GM12878 (cell line): Measurements from ENCODE around the gene SMPD1. TPM values are rescaled to one million over a fixed set of nuclear protein-coding genes. Genes with fewer than 3 reads are reported as not detected.

Source experiments
- polyA plus RNA-seq, 11 experiments: library from polyadenylated mRNA; depleted of rRNA in 4 of 11; unstranded in 6 of 11; stranded (reverse) in 5 of 11; fragments of >200 nt; fragmentation: Nextera tagmentation in 4 of 11; fragmentation: Illumina TruSeq in 1 of 11; extraction: Ambion mirVana in 4 of 11; extraction: Trizol in 1 of 11; gene quantifications; 1 replicate in 1 of 11; 2 replicates in 10 of 11; pipeline versions ENCODE4 v1.2.1 to v1.2.3, GENCODE V29; 2011 to 2016; ENCODE audit warnings: inconsistent platforms in 2 of 11, missing spikeins in 2 of 11, low read depth in 1 of 11
- total RNA-seq, 4 experiments: library from RNA; depleted of rRNA in 3 of 4; stranded (reverse); fragments of >200 nt in 3 of 4; fragmentation: Illumina TruSeq in 1 of 4; extraction: Trizol in 1 of 4; gene quantifications; 2 replicates each; pipeline versions ENCODE4 v1.2.1 to v1.2.3, GENCODE V29; 2013 to 2021

The SMPD1 gene
- total and polyA plus RNA-seq, 10 of the 15 experiments (the other 5 are each of a cell fraction or from before 2014, with no cell fraction given): 1.4 to 13.7 (median 6.2) TPM

Other genes starting within 250 kb of the SMPD1 start
Only the 7 nearest of the 17 such genes appear.
- 8.5 and 8.6 TPM in 2 replicates for gene CAVIN3, start 70.0 kb upstream of the SMPD1 start, total RNA-seq (2014; rRNA removed)
- gene CAVIN3, start 70.0 kb upstream of the SMPD1 start, total RNA-seq (2014; rRNA removed; fragmentation: Illumina TruSeq; extraction: Trizol): 1.3 and 1.8 TPM in 2 replicates
- gene CAVIN3, start 70.0 kb upstream of the SMPD1 start, total RNA-seq (2021): 7.8 and 8.6 TPM in 2 replicates
- gene CAVIN3, start 70.0 kb upstream of the SMPD1 start, polyA plus RNA-seq (2011; rRNA removed): 0.05 TPM in 1 of 2 replicates, not detected in the other
- gene CAVIN3, start 70.0 kb upstream of the SMPD1 start, polyA plus RNA-seq (2014; fragmentation: Illumina TruSeq; extraction: Trizol): 0.79 and 1.4 TPM in 2 replicates
- under 1 TPM; 0.10 to 0.15 TPM for gene CAVIN3, start 70.0 kb upstream of the SMPD1 start, polyA plus RNA-seq (2014; fragmentation: Nextera tagmentation; extraction: Ambion mirVana)
- 7.3 and 7.7 TPM in 2 replicates for gene CAVIN3, start 70.0 kb upstream of the SMPD1 start, polyA plus RNA-seq (2014; rRNA removed)
- gene CAVIN3, start 70.0 kb upstream of the SMPD1 start, polyA plus RNA-seq (2016; fragmentation: Nextera tagmentation; extraction: Ambion mirVana): 10 to 100 TPM; 13.1 to 13.9 TPM
- gene APBB1, start 28.6 kb downstream of the SMPD1 start, total RNA-seq (2014; rRNA removed): 7.5 and 10.6 TPM in 2 replicates
- 4.3 and 4.8 TPM in 2 replicates for gene APBB1, start 28.6 kb downstream of the SMPD1 start, total RNA-seq (2014; rRNA removed; fragmentation: Illumina TruSeq; extraction: Trizol)
- 8.7 and 11.0 TPM in 2 replicates for gene APBB1, start 28.6 kb downstream of the SMPD1 start, total RNA-seq (2021)
- 0.30 and 0.67 TPM in 2 replicates for gene APBB1, start 28.6 kb downstream of the SMPD1 start, polyA plus RNA-seq (2011; rRNA removed)
- gene APBB1, start 28.6 kb downstream of the SMPD1 start, polyA plus RNA-seq (2014; fragmentation: Illumina TruSeq; extraction: Trizol): 2.3 and 5.6 TPM in 2 replicates
- 1 to 10 TPM in 1 of 2 experiments, under 1 TPM in 1; 0.31 to 1.3 TPM for gene APBB1, start 28.6 kb downstream of the SMPD1 start, polyA plus RNA-seq (2014; fragmentation: Nextera tagmentation; extraction: Ambion mirVana)
- gene APBB1, start 28.6 kb downstream of the SMPD1 start, polyA plus RNA-seq (2014; rRNA removed): 7.5 and 9.1 TPM in 2 replicates
- 1 to 10 TPM; 5.1 to 6.5 TPM for gene APBB1, start 28.6 kb downstream of the SMPD1 start, polyA plus RNA-seq (2016; fragmentation: Nextera tagmentation; extraction: Ambion mirVana)
- 1.7 TPM in 1 of 2 replicates, not detected in the other for gene HPX, start 50.5 kb downstream of the SMPD1 start, total RNA-seq (2014; rRNA removed)
- 0.09 and 0.37 TPM in 2 replicates for gene HPX, start 50.5 kb downstream of the SMPD1 start, total RNA-seq (2014; rRNA removed; fragmentation: Illumina TruSeq; extraction: Trizol)
- 1.7 and 2.1 TPM in 2 replicates for gene HPX, start 50.5 kb downstream of the SMPD1 start, total RNA-seq (2021)
- 0.06 and 0.23 TPM in 2 replicates for gene HPX, start 50.5 kb downstream of the SMPD1 start, polyA plus RNA-seq (2011; rRNA removed)
- 0.18 and 0.29 TPM in 2 replicates for gene HPX, start 50.5 kb downstream of the SMPD1 start, polyA plus RNA-seq (2014; fragmentation: Illumina TruSeq; extraction: Trizol)
- under 1 TPM; 0.11 TPM for gene HPX, start 50.5 kb downstream of the SMPD1 start, polyA plus RNA-seq (2014; fragmentation: Nextera tagmentation; extraction: Ambion mirVana)
- 0.33 and 0.60 TPM in 2 replicates for gene HPX, start 50.5 kb downstream of the SMPD1 start, polyA plus RNA-seq (2014; rRNA removed)
- under 1 TPM in 1 of 2 experiments, not detected in 1; 0.08 TPM for gene HPX, start 50.5 kb downstream of the SMPD1 start, polyA plus RNA-seq (2016; fragmentation: Nextera tagmentation; extraction: Ambion mirVana)
- 6.1 and 11.8 TPM in 2 replicates for gene TRIM3, start 83.5 kb downstream of the SMPD1 start, total RNA-seq (2014; rRNA removed)
- 3.4 and 3.7 TPM in 2 replicates for gene TRIM3, start 83.5 kb downstream of the SMPD1 start, total RNA-seq (2014; rRNA removed; fragmentation: Illumina TruSeq; extraction: Trizol)
- 6.9 and 8.7 TPM in 2 replicates for gene TRIM3, start 83.5 kb downstream of the SMPD1 start, total RNA-seq (2021)
- 3.3 and 4.4 TPM in 2 replicates for gene TRIM3, start 83.5 kb downstream of the SMPD1 start, polyA plus RNA-seq (2011; rRNA removed)
- 4.7 and 7.5 TPM in 2 replicates for gene TRIM3, start 83.5 kb downstream of the SMPD1 start, polyA plus RNA-seq (2014; fragmentation: Illumina TruSeq; extraction: Trizol)
- under 1 TPM; 0.34 to 0.55 TPM for gene TRIM3, start 83.5 kb downstream of the SMPD1 start, polyA plus RNA-seq (2014; fragmentation: Nextera tagmentation; extraction: Ambion mirVana)
- 11.0 and 18.3 TPM in 2 replicates for gene TRIM3, start 83.5 kb downstream of the SMPD1 start, polyA plus RNA-seq (2014; rRNA removed)
- gene TRIM3, start 83.5 kb downstream of the SMPD1 start, polyA plus RNA-seq (2016; fragmentation: Nextera tagmentation; extraction: Ambion mirVana): 1 to 10 TPM; 4.6 to 5.0 TPM
- gene ARFIP2, start 90.9 kb downstream of the SMPD1 start, total RNA-seq (2014; rRNA removed): 47.7 and 49.5 TPM in 2 replicates
- gene ARFIP2, start 90.9 kb downstream of the SMPD1 start, total RNA-seq (2014; rRNA removed; fragmentation: Illumina TruSeq; extraction: Trizol): 35.6 TPM in 2 replicates
- gene ARFIP2, start 90.9 kb downstream of the SMPD1 start, total RNA-seq (2021): 44.2 and 48.4 TPM in 2 replicates
- 35.9 and 44.7 TPM in 2 replicates for gene ARFIP2, start 90.9 kb downstream of the SMPD1 start, polyA plus RNA-seq (2011; rRNA removed)
- 41.4 and 52.8 TPM in 2 replicates for gene ARFIP2, start 90.9 kb downstream of the SMPD1 start, polyA plus RNA-seq (2014; fragmentation: Illumina TruSeq; extraction: Trizol)
- 10 to 100 TPM; 11.7 to 18.9 TPM for gene ARFIP2, start 90.9 kb downstream of the SMPD1 start, polyA plus RNA-seq (2014; fragmentation: Nextera tagmentation; extraction: Ambion mirVana)
- 59.8 and 65.5 TPM in 2 replicates for gene ARFIP2, start 90.9 kb downstream of the SMPD1 start, polyA plus RNA-seq (2014; rRNA removed)
- 10 to 100 TPM; 49.5 to 53.1 TPM for gene ARFIP2, start 90.9 kb downstream of the SMPD1 start, polyA plus RNA-seq (2016; fragmentation: Nextera tagmentation; extraction: Ambion mirVana)
- 40.5 and 41.4 TPM in 2 replicates for gene TIMM10B, start 91.0 kb downstream of the SMPD1 start, total RNA-seq (2014; rRNA removed)
- gene TIMM10B, start 91.0 kb downstream of the SMPD1 start, total RNA-seq (2014; rRNA removed; fragmentation: Illumina TruSeq; extraction: Trizol): 28.8 and 30.3 TPM in 2 replicates
- gene TIMM10B, start 91.0 kb downstream of the SMPD1 start, total RNA-seq (2021): 39.2 and 42.1 TPM in 2 replicates
- gene TIMM10B, start 91.0 kb downstream of the SMPD1 start, polyA plus RNA-seq (2011; rRNA removed): 58.6 and 64.3 TPM in 2 replicates
- 32.9 and 36.1 TPM in 2 replicates for gene TIMM10B, start 91.0 kb downstream of the SMPD1 start, polyA plus RNA-seq (2014; fragmentation: Illumina TruSeq; extraction: Trizol)
- gene TIMM10B, start 91.0 kb downstream of the SMPD1 start, polyA plus RNA-seq (2014; fragmentation: Nextera tagmentation; extraction: Ambion mirVana): 100 to 1,000 TPM in 1 of 2 experiments, 10 to 100 TPM in 1; 93.3 to 126 TPM
- gene TIMM10B, start 91.0 kb downstream of the SMPD1 start, polyA plus RNA-seq (2014; rRNA removed): 33.5 and 47.8 TPM in 2 replicates
- gene TIMM10B, start 91.0 kb downstream of the SMPD1 start, polyA plus RNA-seq (2016; fragmentation: Nextera tagmentation; extraction: Ambion mirVana): 10 to 100 TPM; 58.4 to 61.6 TPM
- 10.1 and 11.7 TPM in 2 replicates for gene DNHD1, start 106.8 kb downstream of the SMPD1 start, total RNA-seq (2014; rRNA removed)
- 6.7 and 7.8 TPM in 2 replicates for gene DNHD1, start 106.8 kb downstream of the SMPD1 start, total RNA-seq (2014; rRNA removed; fragmentation: Illumina TruSeq; extraction: Trizol)
- gene DNHD1, start 106.8 kb downstream of the SMPD1 start, total RNA-seq (2021): 12.3 and 14.0 TPM in 2 replicates
- 9.4 and 13.6 TPM in 2 replicates for gene DNHD1, start 106.8 kb downstream of the SMPD1 start, polyA plus RNA-seq (2011; rRNA removed)
- gene DNHD1, start 106.8 kb downstream of the SMPD1 start, polyA plus RNA-seq (2014; fragmentation: Illumina TruSeq; extraction: Trizol): 7.6 and 10.6 TPM in 2 replicates
- gene DNHD1, start 106.8 kb downstream of the SMPD1 start, polyA plus RNA-seq (2014; fragmentation: Nextera tagmentation; extraction: Ambion mirVana): 1 to 10 TPM in 1 of 2 experiments, under 1 TPM in 1; 0.99 to 1.1 TPM
- gene DNHD1, start 106.8 kb downstream of the SMPD1 start, polyA plus RNA-seq (2014; rRNA removed): 16.5 and 16.9 TPM in 2 replicates
- gene DNHD1, start 106.8 kb downstream of the SMPD1 start, polyA plus RNA-seq (2016; fragmentation: Nextera tagmentation; extraction: Ambion mirVana): 1 to 10 TPM; 4.0 to 6.1 TPM